GM19397 (cell line): ENCODE data around the gene RNF8.

Experiments used
- ATAC-seq: cut with Tn5 transposase; IDR thresholded peaks from one replicate; pipeline ENCODE4 v1.9.1; 2021; ENCODE audit warnings: mild to moderate bottlenecking, moderate library complexity; ENCODE audit not compliant: unreplicated experiment

Gene RNF8

DNA sequence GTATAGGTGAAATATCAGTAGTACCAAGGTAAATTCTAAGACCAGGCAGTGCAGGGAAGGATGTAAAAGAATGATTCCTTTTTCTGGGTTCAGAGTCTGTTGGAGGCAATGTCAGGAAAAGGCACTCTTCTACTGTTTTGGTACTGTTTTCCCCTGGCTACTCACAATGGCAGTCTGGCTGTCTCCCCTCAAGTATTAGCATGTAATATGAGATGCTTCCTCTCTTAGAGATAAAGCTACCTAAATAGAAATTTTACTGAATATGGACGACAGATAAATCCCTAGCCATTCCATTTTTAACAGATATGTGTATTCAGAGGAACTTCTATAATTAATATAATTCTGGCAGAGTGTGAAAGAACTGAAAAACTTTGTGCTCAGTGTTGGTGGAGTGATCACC, 3.5 kb downstream of the RNF8 start:
- no peak for ATAC-seq

- no peak for ATAC-seq
Observed at GRCh38 chr6:37357860-37358259, 4.1 kb downstream of the RNF8 start.

DNA sequence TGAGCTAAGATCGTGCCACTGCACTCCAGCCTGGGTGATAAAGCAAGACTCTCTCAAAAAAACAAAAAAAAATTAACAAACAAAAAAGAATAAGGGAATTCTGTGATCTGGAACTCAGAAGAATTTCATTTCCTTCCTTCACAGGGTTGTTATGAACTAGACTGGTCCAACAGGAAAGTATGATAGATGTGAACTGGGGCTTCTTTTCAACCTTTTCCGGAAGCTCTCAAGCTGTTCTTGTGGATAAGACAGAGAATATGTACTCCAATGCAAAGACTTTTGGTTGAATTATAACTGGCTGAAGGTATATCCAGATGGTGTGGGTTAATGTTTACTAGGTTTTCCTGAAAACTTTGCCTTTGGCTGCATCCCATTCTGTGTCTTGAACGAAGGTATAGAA, 5.3 kb downstream of the RNF8 start:
- ATAC-seq, result no peak

DNA sequence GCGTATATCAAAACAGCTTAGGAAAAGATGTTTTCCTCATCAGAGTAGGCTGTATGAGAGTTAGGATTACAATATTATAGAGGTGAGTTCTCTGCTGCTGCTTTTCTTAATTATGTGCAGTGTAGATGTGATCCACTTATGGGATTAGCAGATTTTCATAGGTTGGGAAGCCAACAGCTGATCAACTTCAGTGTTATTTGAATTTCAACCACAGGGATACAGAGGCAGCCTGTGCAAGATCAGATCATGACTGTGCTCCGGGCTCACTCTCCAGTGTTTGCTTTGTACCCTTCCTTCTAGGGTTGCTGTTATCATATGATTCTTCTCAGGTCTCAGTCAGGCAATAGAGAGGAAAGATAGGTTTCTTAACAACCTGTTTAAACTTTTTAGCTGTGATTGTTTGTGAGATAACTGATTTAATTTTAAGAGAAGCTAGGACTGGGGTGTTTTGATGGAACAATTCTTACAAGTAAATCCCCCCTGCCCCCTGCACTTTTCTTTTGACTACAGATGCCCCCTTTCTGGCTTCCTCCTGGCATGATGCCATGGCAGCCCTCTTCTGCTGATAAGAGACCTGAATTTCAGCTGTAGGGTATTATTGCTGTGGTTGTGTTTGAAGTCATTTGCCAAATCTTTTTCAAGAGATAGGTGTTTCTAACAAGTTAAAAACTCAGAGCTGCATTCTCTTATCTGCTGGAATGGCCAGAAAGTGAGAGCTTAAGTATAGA, 8.5 kb downstream of the RNF8 start:
- no peak for ATAC-seq

- ATAC-seq, result no peak
Observed at GRCh38 chr6:37365791-37366190, 12.0 kb downstream of the RNF8 start.

- no peak for ATAC-seq
Observed at GRCh38 chr6:37366910-37367309, 13.1 kb downstream of the RNF8 start.

- ATAC-seq, result no peak
Observed at GRCh38 chr6:37368961-37369320, 15.2 kb downstream of the RNF8 start.

GRCh38 chr6:37369321-37370201, 15.8 kb downstream of the RNF8 start:
- no peak for ATAC-seq

DNA sequence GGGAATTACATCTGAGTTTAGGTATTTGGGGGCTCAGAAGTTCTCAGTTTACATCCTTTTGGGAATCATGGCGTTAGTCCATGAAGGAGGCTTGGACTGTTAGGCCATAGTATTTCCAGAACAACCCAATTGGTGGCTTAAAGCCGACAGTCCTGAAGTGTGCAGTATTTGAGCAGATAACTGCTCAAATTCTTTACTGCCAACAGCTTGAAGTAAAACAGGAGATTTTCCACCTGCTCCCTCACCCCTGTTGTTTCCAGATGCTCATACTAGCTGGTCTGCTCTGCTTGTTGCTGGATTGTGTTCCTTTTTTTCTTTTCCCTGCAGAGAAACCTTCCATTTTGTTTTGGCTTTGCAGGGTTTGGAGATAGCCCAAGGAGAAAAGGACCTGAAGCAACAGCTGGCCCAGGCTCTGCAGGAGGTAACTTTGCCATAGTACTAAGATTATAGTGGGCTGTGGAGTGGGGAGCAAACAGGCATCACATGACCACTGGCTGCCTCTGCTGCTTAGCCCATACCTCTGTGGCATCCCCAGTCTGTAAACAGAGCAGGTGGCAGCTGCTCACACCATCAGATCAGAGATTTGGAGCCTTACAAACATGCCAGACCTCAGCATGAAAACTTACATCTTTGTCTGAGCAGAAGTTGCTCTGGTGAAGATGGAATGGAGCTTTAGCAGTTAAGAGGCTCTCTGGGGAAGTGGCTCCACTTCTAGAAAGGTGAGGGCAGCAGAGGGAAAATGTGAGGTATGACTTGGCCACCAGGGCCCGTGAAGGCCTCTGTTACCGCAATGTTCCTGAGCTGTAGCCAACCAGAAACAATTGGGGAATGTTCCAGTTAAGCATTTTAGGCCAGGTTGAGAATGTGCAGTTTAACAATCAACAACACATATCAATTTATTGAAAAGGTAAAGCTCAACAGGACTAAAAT, 17.6 kb downstream of the RNF8 start:
- ATAC-seq, result no peak

- ATAC-seq, result no peak
Observed at GRCh38 chr6:37372116-37372515, 18.3 kb downstream of the RNF8 start.

DNA sequence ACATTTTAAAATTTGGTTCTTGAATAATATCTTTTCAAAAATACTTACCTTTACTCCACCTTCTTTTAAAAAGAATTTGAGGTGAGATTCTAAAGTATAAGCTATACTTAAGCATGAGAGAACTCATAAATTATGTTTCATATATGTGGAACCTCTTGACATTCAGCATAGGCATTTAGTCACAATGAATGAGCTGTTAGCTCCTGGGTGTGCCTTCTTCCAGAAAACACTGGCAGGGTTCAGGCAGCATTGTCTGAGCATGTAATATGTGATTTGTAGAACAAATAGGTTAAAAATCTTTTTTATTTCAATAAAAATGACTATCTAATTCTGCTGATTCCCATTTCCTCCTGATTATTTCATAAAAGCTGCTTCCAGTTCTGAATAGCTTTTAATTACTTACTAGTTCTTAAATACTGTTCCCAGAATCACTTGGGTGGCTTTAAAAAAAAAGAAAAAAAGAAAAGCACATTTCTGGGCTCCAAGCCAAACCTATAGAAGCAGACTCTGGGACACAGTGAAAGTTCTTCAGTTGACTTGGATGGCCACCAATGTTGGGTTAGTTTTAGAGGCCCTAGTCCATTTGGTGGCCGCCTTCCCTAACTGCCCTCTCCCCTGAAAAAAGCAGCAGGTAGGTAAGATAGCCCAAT, 20.2 kb downstream of the RNF8 start:
- ATAC-seq, result no peak

GRCh38 chr6:37375376-37375775, 21.6 kb downstream of the RNF8 start:
- no peak for ATAC-seq

DNA sequence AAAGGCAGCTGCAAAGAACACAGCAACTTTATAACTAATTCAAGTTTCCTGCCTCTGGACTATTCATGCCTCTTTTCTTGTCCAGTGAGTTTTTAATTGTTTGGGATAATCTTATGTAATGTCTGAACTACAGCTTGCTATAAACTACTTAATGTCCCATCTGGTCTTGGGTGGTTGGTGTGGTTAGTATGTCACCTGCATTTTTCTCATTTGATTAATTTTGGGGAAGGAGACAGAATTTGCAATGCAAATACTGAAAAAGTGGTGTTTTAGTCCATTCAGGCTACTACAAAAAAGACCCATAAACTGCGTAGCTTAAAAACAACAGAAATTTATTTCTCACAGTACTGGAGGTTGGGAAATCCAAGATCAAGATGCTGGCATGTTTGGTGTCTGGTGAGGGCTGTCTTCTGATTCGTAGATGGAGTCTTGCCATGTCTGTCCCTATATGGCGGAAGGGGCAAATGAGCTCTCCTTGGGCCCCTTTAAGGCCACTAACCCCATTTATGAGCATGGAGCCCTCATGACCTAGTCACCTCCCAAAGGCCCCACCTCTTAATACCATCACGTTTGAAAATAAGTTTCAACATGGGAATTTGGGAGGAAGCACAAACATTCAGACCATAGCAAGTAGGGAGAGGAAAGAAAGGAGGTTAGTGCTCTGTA, 22.4 kb downstream of the RNF8 start:
- ATAC-seq, result no peak

GRCh38 chr6:37381579-37381978, 27.8 kb downstream of the RNF8 start:
- ATAC-seq, result no peak

DNA sequence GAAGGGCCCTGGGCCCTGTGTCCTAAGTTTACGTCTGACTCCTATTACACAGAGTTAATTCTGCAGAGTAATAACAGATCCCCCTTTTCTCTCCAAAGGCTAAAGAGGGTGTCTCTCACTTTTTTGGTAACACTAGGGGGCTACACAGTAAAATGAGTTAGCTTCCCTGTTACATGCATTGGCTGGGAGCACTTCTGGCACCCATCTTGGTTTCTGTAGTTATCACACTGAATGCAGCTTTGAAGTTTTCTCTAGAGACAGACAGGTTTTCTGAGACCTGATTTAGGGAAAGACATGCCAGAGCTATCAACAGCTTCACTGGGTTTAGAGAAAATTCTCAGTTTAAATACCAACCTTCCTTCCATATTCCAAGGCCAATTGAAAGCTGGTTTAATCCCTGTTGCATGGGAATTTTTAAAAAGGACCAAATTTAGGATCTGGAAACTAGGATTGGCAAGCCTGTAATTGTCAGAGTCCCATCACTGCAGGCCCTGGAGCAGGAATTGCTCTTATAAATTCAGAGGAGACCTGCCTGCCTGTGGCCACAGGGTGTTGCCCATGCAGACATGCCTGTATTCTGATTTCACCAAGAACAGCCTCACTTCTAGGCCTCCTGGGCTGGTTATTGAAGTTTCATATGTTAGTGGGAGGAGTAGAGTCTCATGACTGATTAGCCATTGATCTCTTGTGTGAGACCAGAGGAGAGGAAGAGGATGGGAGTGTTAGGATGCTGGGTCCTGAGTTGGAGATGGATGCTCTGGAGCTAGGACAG, 29.4 kb downstream of the RNF8 start:
- ATAC-seq, result no peak

DNA sequence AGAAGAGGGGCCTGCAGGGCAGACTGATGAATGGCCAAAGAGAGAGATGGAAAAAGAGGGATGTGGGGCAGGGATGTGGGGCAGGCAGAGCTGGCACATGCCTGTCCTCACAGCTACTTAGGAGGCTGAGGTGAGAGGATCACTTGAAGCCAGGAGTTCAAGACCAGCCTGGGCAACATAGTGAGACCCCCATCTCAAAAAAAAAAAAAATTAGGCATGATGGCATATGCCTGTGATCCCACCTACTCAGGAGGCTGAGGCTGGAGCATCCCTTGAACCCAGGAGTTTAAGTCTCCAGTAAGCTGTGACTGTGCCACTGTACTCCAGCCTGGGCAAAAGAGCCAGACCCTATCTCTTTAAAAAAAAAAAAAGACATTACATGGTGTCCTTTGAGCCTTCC, 34.8 kb downstream of the RNF8 start:
- no peak for ATAC-seq

DNA sequence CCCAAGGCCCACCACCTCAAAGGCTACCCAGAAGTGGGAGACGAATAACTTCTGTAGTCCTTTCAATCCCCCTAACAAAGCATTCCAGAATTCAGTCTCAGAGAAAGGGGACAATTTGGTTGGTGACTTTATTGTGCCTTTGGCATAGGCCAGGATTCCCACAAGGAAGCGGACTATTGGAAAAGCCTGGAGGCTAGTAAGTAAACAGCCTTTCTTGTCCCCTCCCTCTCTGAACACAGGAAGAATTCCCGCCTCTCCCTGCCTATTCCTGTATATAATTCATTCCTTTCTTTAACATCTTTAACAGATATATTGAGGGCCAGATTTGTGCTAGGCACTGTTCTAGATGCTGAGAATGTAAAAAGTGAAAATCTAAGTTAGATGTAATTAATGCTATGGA, 36.1 kb downstream of the RNF8 start:
- no peak for ATAC-seq

DNA sequence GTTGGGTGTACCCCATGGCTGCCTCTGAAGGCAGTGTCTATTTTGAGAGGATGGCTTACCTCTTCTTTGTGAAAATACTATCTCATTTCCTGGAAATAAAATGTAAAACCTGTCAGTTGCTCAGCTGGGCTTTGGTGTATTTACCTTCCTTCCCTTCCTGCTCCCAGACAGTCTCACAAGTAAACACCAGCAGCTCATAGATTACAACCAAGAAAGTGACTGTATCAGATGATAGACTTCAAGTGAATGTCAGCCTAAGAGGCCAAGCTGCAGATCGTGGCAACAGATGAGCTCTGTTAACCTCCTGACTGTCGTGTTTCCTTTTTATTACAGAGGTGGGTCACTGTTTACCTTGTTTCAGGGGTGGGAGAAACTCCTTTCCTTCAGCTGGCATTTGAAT, 37.3 kb downstream of the RNF8 start:
- ATAC-seq, result no peak

GRCh38 chr6:37392821-37393220, 39.0 kb downstream of the RNF8 start:
- no peak for ATAC-seq
